Caco-2 (cell line): ENCODE results near the gene TAS1R2. TPM values are rescaled to one million over a fixed set of nuclear protein-coding genes. Genes with fewer than 3 reads are reported as not detected.

ENCODE experiments used
- BruUV-seq: library from RNA; stranded (reverse); fragments of 400-500 nt; replicated peaks from 2 replicates; lab custom pipeline; 2021; lab: Mats Ljungman, UMichigan
- CTCF ChIA-PET: fragments of 300-600 bp; sonication (Branson Sonifier 250); formaldehyde crosslinking; loops from one replicate; lab custom pipeline; 2022; ENCODE audit warnings: antibody characterized with exemption; lab: Charles Lee
- POLR2A ChIA-PET: fragments of 300-600 bp; sonication (Branson Sonifier 250); formaldehyde crosslinking; loops from one replicate; lab custom pipeline; 2022; ENCODE audit warnings: antibody characterized with exemption; lab: Charles Lee
- DNase-seq, 2 experiments: peaks; one replicate each; pipeline versions ENCODE4 v3.0.0 to v3.0.0-alpha.2; 2020 to 2022
- H3K27me3 ChIP-seq: replicated peaks from 2 replicates; pipeline ENCODE4 v1.6.0; 2011; ENCODE audit warnings: low read length; ENCODE audit not compliant: control insufficient read depth, insufficient read depth
- H3K36me3 ChIP-seq: 2 replicates; pipeline ENCODE4 v1.5.1; 2011; ENCODE audit warnings: low read length; ENCODE audit not compliant: control insufficient read depth, insufficient read depth
- H3K4me1 ChIP-seq: fragments of 250-450 bp; sonication (Bioruptor Pico); 2 replicates; pipeline ENCODE4 v1.5.1; 2020; ENCODE audit warnings: mild to moderate bottlenecking
- H3K4me3 ChIP-seq: 2 replicates; pipeline ENCODE4 v1.5.1; 2011; ENCODE audit warnings: low read depth, mild to moderate bottlenecking, control low read depth, low read length
- H3K9me3 ChIP-seq: fragments of 250-450 bp; sonication (Bioruptor Pico); 2 replicates; pipeline ENCODE4 v1.5.1; 2020; ENCODE audit warnings: mild to moderate bottlenecking, moderate library complexity
- H3K27ac Mint-ChIP-seq: one replicate; pipeline ENCODE4 v1.8.0; 2022; ENCODE audit warnings: mixed read lengths; ENCODE audit not compliant: unreplicated experiment
- H3K27me3 Mint-ChIP-seq: one replicate; pipeline ENCODE4 v1.8.0; 2022; ENCODE audit warnings: mixed read lengths; ENCODE audit not compliant: insufficient read depth, unreplicated experiment
- H3K36me3 Mint-ChIP-seq: one replicate; pipeline ENCODE4 v1.8.0; 2022; ENCODE audit warnings: mild to moderate bottlenecking, mixed read lengths; ENCODE audit not compliant: insufficient read depth, unreplicated experiment
- H3K4me1 Mint-ChIP-seq: one replicate; pipeline ENCODE4 v1.8.0; 2022; ENCODE audit warnings: low read depth, mixed read lengths; ENCODE audit not compliant: unreplicated experiment
- H3K4me3 Mint-ChIP-seq: one replicate; pipeline ENCODE4 v1.8.0; 2022; ENCODE audit warnings: mild to moderate bottlenecking, moderate library complexity, mixed read lengths; ENCODE audit not compliant: unreplicated experiment
- H3K9me3 Mint-ChIP-seq: one replicate; pipeline ENCODE4 v1.8.0; 2022; ENCODE audit warnings: mixed read lengths; ENCODE audit not compliant: unreplicated experiment
- intact Hi-C: fragments of 100-400 bp; cut with micrococcal nuclease; formaldehyde crosslinking; loops from one replicate; pipeline ENCODE4 v1.10.0; 2022; ENCODE audit not compliant: unreplicated experiment
- total RNA-seq: library from RNA; stranded (reverse); gene quantifications from 2 replicates; pipeline ENCODE4 v1.2.3, GENCODE V29; 2022
- TF ChIP-seq, protein P1 (sequence below), 2 experiments: fragments of 200-600 bp in 1 of 2; IDR thresholded peaks; 1 replicate in 1 of 2; 2 replicates in 1 of 2; pipeline versions ENCODE4 v1.5.1 to v1.8.0; 2011 to 2022; ENCODE audit warnings: antibody characterized with exemption in 1 of 2, control low read depth in 1 of 2, inconsistent platforms in 1 of 2, low read depth in 1 of 2, low read length in 1 of 2, mild to moderate bottlenecking in 1 of 2, moderate library complexity in 1 of 2; ENCODE audit not compliant: insufficient read depth in 1 of 2, severe bottlenecking in 1 of 2, unreplicated experiment in 1 of 2

Gene TAS1R2
- total RNA-seq, 1 experiment from 2014 or later: not detected

DNA sequence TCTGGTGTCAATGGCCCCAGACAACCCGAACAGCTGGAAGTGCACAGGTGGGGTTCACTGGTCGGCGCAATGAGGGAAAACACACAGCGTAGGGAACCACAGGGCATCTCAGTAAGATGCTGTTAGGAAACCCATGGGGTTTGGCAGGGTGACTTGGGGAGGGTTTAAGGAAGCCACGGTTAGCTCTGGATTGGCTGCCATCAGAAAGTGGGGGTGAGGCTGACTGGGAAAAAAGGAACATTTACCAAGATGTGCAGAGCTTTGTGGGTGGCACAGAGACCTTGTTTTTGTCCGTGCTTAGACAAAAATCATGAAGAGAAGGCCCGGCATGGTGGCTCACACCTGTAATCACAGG is 31.9 kb upstream of the TAS1R2 start:
- Mint-ChIP-seq H3K4me1 (peaks cover 7% of the 10 kb centered on the region), H3K27me3 (no peaks in the 10 kb centered on the region), H3K36me3 (peaks cover 8% of the 10 kb centered on the region), H3K4me3 (no peak overlapping the region), H3K27ac (no peak overlapping the region), H3K9me3 (no peaks in the 10 kb centered on the region)
- Histone ChIP-seq H3K27me3 (no peaks in the 10 kb centered on the region), H3K36me3 (no peaks in the 10 kb centered on the region), H3K4me1 (peaks cover 23% of the 10 kb centered on the region), H3K4me3 (no peak overlapping the region), H3K9me3 (no peaks in the 10 kb centered on the region)
- intact Hi-C loops: no loop called here
- TF ChIP-seq, protein P1, sequence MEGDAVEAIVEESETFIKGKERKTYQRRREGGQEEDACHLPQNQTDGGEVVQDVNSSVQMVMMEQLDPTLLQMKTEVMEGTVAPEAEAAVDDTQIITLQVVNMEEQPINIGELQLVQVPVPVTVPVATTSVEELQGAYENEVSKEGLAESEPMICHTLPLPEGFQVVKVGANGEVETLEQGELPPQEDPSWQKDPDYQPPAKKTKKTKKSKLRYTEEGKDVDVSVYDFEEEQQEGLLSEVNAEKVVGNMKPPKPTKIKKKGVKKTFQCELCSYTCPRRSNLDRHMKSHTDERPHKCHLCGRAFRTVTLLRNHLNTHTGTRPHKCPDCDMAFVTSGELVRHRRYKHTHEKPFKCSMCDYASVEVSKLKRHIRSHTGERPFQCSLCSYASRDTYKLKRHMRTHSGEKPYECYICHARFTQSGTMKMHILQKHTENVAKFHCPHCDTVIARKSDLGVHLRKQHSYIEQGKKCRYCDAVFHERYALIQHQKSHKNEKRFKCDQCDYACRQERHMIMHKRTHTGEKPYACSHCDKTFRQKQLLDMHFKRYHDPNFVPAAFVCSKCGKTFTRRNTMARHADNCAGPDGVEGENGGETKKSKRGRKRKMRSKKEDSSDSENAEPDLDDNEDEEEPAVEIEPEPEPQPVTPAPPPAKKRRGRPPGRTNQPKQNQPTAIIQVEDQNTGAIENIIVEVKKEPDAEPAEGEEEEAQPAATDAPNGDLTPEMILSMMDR (IDR thresholded peaks at IDR 0.05; ENCODE audit: insufficient read depth in 1 of 2, low read depth in 1 of 2, low read length in 1 of 2, severe bottlenecking in 1 of 2, unreplicated experiment in 1 of 2): no peak
- no TSS peak for BruUV-seq
- POLR2A ChIA-PET: no interaction called here
- no peak for DNase-seq
- CTCF ChIA-PET: interaction anchor here (0.7 kb wide), 1 partner anchor 75 kb away, joined by 5 read pairs; no protein-coding TSS in a partner anchor

DNA sequence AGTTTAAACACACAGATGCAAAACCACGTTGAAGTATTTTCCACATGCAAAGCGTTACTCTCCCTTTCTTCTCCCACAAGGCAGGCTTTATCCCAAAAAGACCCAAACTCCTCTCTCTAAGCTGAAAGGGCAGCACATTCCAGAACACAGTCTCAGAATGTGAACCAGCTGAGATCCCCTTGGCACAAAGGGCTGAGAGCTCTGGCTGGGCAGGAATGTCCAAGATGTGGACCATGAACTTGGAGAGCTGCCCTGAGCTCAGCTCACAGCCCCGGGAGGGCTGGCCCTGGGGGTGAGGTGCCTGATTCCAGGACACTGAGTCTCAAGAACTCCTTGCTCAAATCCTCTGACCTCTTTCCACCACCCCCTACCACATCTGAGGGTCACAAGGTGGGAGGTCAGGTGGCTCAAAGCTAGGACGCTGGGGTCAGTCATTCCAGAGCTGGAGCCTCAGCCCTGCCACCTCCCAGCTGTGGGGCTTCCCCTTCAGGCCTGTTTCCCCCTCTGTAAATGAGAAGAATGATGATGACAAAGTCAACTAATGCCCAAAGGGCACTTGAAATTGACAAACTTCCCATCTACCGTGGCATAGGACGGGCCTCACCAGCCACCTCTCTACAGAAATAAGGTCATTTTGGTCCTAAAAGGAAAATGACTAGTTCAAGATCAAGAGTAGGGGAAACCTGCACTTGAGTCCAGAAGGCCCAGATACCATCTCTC is 31.4 kb upstream of the TAS1R2 start:
- no peak for DNase-seq
- TF ChIP-seq, protein P1 (IDR thresholded peaks at IDR 0.05; ENCODE audit: insufficient read depth in 1 of 2, low read depth in 1 of 2, low read length in 1 of 2, severe bottlenecking in 1 of 2, unreplicated experiment in 1 of 2): no peak
- Histone ChIP-seq H3K36me3 (no peaks in the 10 kb centered on the region), H3K27me3 (no peaks in the 10 kb centered on the region), H3K4me1 (peaks cover 18% of the 10 kb centered on the region), H3K9me3 (no peaks in the 10 kb centered on the region), H3K4me3 (no peak overlapping the region)
- POLR2A ChIA-PET: no interaction called here
- no TSS peak for BruUV-seq
- Mint-ChIP-seq H3K4me1 (peaks cover 7% of the 10 kb centered on the region), H3K27me3 (no peaks in the 10 kb centered on the region), H3K36me3 (peaks cover 6% of the 10 kb centered on the region), H3K4me3 (no peak overlapping the region), H3K9me3 (no peaks in the 10 kb centered on the region), H3K27ac (no peak overlapping the region)
- CTCF ChIA-PET: no interaction called here
- intact Hi-C loops: no loop called here

DNA sequence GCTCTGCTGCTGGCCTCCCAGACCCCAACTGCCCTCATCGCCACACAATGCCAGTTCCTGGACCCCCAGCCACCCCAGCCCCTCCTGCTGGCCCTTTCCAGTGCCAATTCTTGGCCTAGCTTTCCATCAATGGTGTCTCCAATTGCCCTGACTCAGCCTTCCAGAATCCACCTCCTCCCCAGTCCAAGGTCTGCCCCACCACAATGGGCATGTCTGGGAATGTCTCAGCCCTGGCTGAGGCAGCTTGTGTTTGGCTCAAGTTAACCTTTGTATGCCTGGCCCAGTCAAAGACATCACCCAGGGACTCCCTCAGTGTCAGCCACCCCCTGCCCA is 26.5 kb upstream of the TAS1R2 start:
- TF ChIP-seq, protein P1 (IDR thresholded peaks at IDR 0.05; ENCODE audit: insufficient read depth in 1 of 2, low read depth in 1 of 2, low read length in 1 of 2, severe bottlenecking in 1 of 2, unreplicated experiment in 1 of 2): no peak
- no TSS peak for BruUV-seq
- no peak for DNase-seq
- intact Hi-C loops: no loop called here
- Histone ChIP-seq H3K9me3 (no peaks in the 10 kb centered on the region), H3K4me1 (no peaks in the 10 kb centered on the region), H3K36me3 (no peaks in the 10 kb centered on the region), H3K27me3 (no peaks in the 10 kb centered on the region), H3K4me3 (no peak overlapping the region)
- no peaks in the 10 kb centered on the region for H3K9me3 Mint-ChIP-seq
- H3K27ac Mint-ChIP-seq: no peak overlapping the region
- no peak overlapping the region for H3K4me3 Mint-ChIP-seq
- H3K27me3 Mint-ChIP-seq: no peaks in the 10 kb centered on the region
- H3K36me3 Mint-ChIP-seq: no peaks in the 10 kb centered on the region
- ChIA-PET POLR2A (no interaction called here), CTCF (interaction anchor here (1.2 kb wide), 1 partner anchor 15 kb away, joined by 3 read pairs; no protein-coding TSS in a partner anchor)
- no peaks in the 10 kb centered on the region for H3K4me1 Mint-ChIP-seq
